OCI-LY7 (cell line): ENCODE measurements around the gene LSM14B.

Experiments
- EZH2phosphoT487 ChIP-seq: fragments of 200-600 bp; sonication (generic); IDR thresholded peaks from 2 replicates; pipeline ENCODE4 v1.6.1; 2018; ENCODE audit warnings: low read depth, borderline replicate concordance, mild to moderate bottlenecking, mixed run types, antibody characterized with exemption, low read length, moderate library complexity, mixed read lengths
- TF ChIP-seq, protein P1 (sequence below): fragments of 200-600 bp; sonication (generic); conservative IDR thresholded peaks from 2 replicates; pipeline ENCODE4 v1.5.1; 2014; ENCODE audit warnings: mild to moderate bottlenecking, antibody characterized with exemption, low read length, moderate library complexity, mixed read lengths

GRCh38 chr20:62131560-62132320, 9.5 kb downstream of the LSM14B start:
- TF ChIP-seq, protein P1, sequence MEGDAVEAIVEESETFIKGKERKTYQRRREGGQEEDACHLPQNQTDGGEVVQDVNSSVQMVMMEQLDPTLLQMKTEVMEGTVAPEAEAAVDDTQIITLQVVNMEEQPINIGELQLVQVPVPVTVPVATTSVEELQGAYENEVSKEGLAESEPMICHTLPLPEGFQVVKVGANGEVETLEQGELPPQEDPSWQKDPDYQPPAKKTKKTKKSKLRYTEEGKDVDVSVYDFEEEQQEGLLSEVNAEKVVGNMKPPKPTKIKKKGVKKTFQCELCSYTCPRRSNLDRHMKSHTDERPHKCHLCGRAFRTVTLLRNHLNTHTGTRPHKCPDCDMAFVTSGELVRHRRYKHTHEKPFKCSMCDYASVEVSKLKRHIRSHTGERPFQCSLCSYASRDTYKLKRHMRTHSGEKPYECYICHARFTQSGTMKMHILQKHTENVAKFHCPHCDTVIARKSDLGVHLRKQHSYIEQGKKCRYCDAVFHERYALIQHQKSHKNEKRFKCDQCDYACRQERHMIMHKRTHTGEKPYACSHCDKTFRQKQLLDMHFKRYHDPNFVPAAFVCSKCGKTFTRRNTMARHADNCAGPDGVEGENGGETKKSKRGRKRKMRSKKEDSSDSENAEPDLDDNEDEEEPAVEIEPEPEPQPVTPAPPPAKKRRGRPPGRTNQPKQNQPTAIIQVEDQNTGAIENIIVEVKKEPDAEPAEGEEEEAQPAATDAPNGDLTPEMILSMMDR = no peak
- TF ChIP-seq EZH2phosphoT487 = no peak
